NCI-H1048 (cell line): Measurements from ENCODE around the gene SEC22B.
"Not testable (repeated sequence)": the region's sequence is repeated elsewhere in the genome, so short reads cannot be mapped to it uniquely, and the experiment has no call there.

Experiments used
- DNase-seq: peaks from one replicate; lab custom pipeline; 2025; lab: John Stamatoyannopoulos, UW

SEC22B gene

DNA sequence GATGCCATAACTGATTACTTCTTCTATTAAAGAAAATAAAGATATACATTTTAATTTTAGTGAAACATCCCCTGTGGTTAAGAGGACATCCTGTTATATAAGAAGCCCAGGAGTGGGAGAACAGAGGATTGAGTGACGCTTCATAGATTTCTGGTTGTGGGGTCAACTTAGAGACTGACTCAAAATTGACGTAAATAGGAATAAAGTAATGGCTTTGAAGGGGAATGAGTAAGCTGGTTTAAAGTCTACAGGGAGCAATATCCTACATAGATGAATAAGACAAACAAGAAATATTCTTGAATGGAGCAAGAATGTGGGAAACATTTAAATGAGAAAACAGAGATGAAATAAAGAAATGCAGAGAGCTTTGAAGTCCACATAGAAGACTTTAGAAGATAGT is 60.2 kb downstream of the SEC22B start:
- DNase-seq = not testable (repeated sequence)

DNA sequence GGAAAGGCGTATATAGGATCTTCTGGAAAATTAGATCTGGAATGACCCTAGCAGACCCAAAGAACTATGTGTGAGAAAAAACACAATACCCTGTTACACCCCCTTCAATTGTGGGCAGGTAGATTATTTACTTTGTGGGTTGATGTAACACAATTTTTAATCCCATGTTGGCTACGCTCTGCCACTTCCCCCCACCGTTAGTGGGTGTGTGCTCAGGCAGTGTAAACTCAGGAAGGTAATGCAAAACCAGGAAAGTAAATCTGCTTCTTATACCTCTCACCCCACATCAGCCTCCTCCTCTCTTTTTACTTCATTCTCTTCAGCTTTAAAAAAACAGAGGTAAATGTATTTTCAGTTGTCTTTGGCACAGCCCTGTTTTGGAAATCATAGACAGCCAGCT is 63.2 kb downstream of the SEC22B start:
- DNase-seq = not testable (repeated sequence)

DNA sequence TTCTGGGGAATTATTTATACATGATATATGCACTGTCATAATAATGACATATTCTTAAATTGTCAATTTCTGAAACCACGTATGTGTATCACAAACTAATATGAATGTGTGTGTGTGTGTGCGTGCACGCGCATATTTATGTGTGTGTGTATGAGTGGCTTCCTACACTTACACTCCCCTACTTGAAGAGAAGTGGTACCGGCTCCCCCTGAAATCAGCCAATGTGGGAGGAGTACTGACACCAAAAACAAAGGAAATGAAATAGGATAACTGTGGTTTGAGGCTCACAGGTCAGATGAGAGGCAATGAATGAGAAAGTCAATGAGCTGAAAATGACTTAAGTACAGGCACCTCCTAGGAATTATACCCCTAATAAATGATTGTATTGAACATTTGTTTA is 64.1 kb downstream of the SEC22B start:
- not testable (repeated sequence) for DNase-seq

DNA sequence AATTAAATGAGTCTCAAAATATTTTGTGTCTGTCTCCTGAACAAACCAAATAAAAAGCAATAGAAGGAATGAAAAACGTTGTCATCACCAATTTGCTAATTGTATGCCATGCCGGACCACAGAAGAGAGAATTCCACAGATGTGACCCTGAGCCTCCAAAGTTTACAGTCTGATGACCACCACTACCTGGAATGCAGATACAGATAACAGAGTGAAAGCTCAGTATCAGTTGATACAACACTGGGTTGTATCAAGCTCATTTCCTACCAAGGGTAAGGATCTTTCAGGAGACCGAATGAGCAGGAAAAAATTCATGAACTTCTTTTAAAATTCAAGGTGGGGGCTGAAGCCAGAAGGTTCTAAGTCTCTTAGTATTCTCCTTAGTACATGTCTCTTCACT is 64.5 kb downstream of the SEC22B start:
- DNase-seq = not testable (repeated sequence)

DNA sequence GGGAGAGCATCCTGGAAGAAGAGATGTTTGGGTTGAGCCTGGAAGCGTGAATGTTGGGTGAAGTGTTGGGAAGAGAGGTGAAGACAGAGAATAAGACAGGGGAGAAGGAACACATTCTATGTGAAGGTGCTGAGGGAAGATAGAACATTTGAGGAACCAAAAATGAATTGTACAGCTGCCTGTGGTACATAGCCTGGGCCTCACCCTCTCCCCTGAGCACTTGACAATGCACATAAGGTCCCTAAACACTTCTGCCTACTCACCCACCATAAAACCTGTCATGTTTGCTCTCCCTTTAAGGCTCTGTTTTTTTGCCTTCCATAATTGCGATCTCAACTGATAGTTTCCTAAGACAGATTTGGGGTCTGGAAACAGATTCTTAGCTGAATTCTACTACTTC is 65.3 kb downstream of the SEC22B start:
- DNase-seq = not testable (repeated sequence)

DNA sequence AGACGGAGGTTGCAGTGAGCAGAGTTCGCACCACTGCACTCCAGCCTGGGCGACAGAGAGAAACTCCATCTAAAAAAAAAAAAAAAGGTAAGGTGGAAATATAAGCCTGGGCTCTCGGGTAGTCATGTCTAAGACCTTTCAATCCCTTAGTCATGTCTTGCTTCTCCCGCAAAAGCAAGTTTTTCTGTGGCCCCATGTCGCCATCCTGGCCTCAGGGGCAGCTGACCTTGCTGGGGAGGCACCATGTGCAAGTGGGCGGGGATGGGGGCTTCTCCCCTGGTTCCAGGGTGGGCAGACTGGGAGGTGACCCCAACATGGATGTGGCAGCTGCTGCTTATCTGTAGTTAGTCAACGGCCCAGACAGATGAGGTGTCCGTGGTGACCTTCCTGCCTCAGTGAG is 66.7 kb downstream of the SEC22B start:
- DNase-seq = not testable (repeated sequence)

DNA sequence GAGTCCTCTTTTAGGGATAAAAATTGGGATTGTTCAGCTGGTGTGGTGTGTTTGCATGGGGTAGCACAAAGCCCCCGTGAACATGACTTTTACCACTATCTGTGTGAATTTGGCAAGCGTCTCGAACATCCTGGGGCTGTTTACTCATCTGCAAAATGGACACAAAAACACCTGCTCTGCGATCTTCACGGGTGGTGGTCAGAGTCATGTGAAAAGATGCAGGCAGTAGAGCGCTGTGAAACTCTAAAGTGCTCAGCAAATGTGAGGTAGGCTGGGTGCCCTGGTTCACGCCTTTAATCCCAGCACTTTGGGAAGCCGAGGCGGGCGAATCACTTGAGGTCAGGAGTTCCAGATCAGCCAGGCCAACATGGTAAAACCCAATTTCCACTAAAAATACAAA is 67.1 kb downstream of the SEC22B start:
- DNase-seq = not testable (repeated sequence)

DNA sequence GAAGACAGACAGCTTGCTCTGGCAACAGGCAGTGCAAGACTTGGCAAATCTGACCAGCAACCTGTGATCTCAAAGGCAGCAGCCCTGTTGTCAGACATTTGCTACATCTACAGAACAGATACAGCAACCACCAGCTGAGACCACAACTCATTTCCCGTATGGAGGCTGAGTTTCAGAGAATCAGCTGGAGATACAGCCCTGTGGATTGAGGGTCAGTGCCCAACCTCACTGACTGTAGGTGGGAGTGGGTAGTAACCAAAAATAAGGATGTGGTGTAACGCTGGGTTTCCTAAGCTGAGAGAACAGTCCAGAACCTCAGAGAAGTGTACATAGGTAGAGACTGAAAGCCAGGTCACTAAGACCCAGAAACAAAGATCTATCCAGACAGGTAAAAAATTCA is 71.0 kb downstream of the SEC22B start:
- DNase-seq = not testable (repeated sequence)

DNA sequence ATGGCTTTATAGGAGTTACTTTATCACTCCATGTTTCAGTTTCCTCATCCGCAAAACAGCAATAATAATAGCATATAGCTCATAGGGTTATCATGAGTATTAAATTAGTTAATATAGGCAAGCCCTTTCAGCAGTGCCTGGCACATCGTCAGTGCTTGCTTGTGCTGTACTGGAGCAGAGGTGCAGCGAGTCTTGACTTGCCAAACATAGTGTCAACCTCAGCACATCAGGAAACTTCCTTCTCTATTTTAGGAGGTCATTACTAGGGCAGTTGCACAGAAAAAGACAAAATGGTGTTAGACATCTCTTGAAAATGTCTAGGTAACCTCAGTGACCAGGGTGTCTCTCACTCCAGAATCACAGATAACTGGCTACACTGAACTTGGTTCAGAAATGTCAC is 72.6 kb downstream of the SEC22B start:
- not testable (repeated sequence) for DNase-seq

DNA sequence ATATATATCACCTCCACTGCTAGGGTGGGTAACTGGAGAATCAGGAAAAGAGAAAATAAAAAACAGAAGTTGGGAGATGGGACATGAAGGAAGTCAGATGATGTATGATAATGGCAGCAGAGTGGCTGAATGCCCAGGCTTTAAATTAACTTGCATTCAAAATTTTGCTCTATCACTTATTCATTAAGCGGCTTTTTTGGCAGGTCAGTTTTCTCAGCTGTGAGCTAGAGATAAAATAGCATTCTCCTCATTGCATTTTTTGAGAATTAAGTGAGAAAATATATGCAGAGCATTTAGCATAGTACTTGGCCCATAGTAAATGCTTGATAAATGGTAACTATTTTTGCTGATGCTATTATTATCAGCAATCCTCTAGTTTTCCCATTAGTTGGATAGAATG is 74.7 kb downstream of the SEC22B start:
- not testable (repeated sequence) for DNase-seq
